A549 treated with dexamethasone at 1 μM for 4 hours (cell line): Measurements from ENCODE around the gene NAA40. TPM values are rescaled to one million over a fixed set of nuclear protein-coding genes. Genes with fewer than 3 reads are reported as not detected.

Experiments
- total RNA-seq: library from RNA; stranded (reverse); fragments of 200-300 nt; extraction: Qiagen RNA extraction; gene quantifications from 5 replicates; pipeline ENCODE4 v1.2.3, GENCODE V29; 2022

Gene NAA40
- 10.0 to 16.3 TPM (median 14.2 TPM) in 5 replicates for total RNA-seq

GRCh38 chr11:63938479-63939396 lies at the start of gene NAA40:
Gene NAA40, plus strand, starts transcription at chr11:63939002. Its CDS starts 95 bp downstream, at chr11:63939097.

GRCh38 chr11:63916837-63917691 lies 21.7 kb upstream of the NAA40 start, which contains the start of gene RCOR2:
Gene RCOR2, minus strand, starts transcription at chr11:63917164. Its CDS starts 708 bp downstream, at chr11:63916456.

GRCh38 chr11:63974259-63975143 lies 35.7 kb downstream of the NAA40 start, which contains the start of gene COX8A:
Gene COX8A, plus strand, starts transcription at chr11:63974620. Its CDS starts 61 bp downstream, at chr11:63974681.

GRCh38 chr11:63986156-63986931 lies 47.5 kb downstream of the NAA40 start, which contains the start of gene OTUB1:
Gene OTUB1, plus strand, starts transcription at chr11:63986438. Its CDS starts 19 bp downstream, at chr11:63986457.

Other genes starting within 250 kb of the NAA40 start
- 3.8 to 5.6 TPM (median 5.1 TPM) in 5 replicates for gene ZFTA, start 170.2 kb upstream of the NAA40 start, total RNA-seq
- 33.1 to 51.2 TPM (median 47.2 TPM) in 5 replicates for gene SPINDOC, start 125.5 kb upstream of the NAA40 start, total RNA-seq
- 23.4 to 37.2 TPM (median 35.6 TPM) in 5 replicates for gene MARK2, start 99.9 kb upstream of the NAA40 start, total RNA-seq
- 0.91 to 1.1 TPM (median 1.0 TPM) in 5 replicates for gene RCOR2, start 21.8 kb upstream of the NAA40 start, total RNA-seq
- gene COX8A, start 35.6 kb downstream of the NAA40 start, total RNA-seq, result 698 to 891 TPM (median 802 TPM) in 5 replicates
- gene OTUB1, start 47.4 kb downstream of the NAA40 start, total RNA-seq, result 101 to 121 TPM (median 115 TPM) in 5 replicates
- 0.04 to 0.08 TPM (median 0.05 TPM) in 5 replicates for gene FLRT1, start 96.9 kb downstream of the NAA40 start, total RNA-seq
- 10.6 to 15.5 TPM (median 12.9 TPM) in 5 replicates for gene MACROD1, start 227.1 kb downstream of the NAA40 start, total RNA-seq
- gene STIP1, start 247.2 kb downstream of the NAA40 start, total RNA-seq, result 241 to 263 TPM (median 255 TPM) in 5 replicates